GM13977 (cell line): Measurements from ENCODE around the gene XK.

ENCODE experiments used
- DNase-seq: peaks from one replicate; pipeline ENCODE4 v3.0.0; 2012; ENCODE audit warnings: low spot score
- CTCF ChIP-seq: IDR thresholded peaks from 2 replicates; pipeline ENCODE4 v1.5.1; 2012; ENCODE audit warnings: mild to moderate bottlenecking, control low read depth; ENCODE audit not compliant: insufficient read depth; ENCODE audit errors: extremely low read depth, missing control alignments
- in situ Hi-C: fragments of 300-500 bp; cut with MboI; formaldehyde crosslinking; loops from one replicate; pipeline ENCODE4 v1.12.0; 2022; ENCODE audit warnings: low sequenced_read_pairs, low pct_unique_long_range_greater_than_20kb, mixed read lengths, inconsistent platforms; ENCODE audit not compliant: unreplicated experiment

The XK gene

GRCh38 chrX:37679230-37679629 is 6.4 kb upstream of the XK start:
- TF ChIP-seq CTCF: no peak
- DNase-seq: no peak
- in situ Hi-C loops: no loop called here

- no peak for TF ChIP-seq CTCF
- in situ Hi-C loops: no loop called here
- no peak for DNase-seq
Observed at GRCh38 chrX:37679888-37680287, 5.7 kb upstream of the XK start.

GRCh38 chrX:37684426-37684825 is 1.2 kb upstream of the XK start:
- in situ Hi-C loops: no loop called here
- no peak for TF ChIP-seq CTCF
- no peak for DNase-seq

GRCh38 chrX:37684973-37685372 is 618 bp upstream of the XK start:
- in situ Hi-C loops: no loop called here
- no peak for TF ChIP-seq CTCF
- no peak for DNase-seq

GRCh38 chrX:37686369-37686995 is 891 bp downstream of the XK start:
- no peak for DNase-seq
- in situ Hi-C loops: no loop called here
- TF ChIP-seq CTCF: no peak

GRCh38 chrX:37686996-37687395 is 1.4 kb downstream of the XK start:
- no peak for TF ChIP-seq CTCF
- in situ Hi-C loops: no loop called here
- no peak for DNase-seq

- no peak for DNase-seq
- in situ Hi-C loops: no loop called here
- TF ChIP-seq CTCF: no peak
Observed at GRCh38 chrX:37690119-37690518, 4.5 kb downstream of the XK start.
